Mesodermal cell (in vitro differentiated cells): Measurements from ENCODE around the gene OPCML.

Source experiments
- H3K27ac ChIP-seq: 2 replicates; pipeline ENCODE4 v1.7.0; 2013; ENCODE audit warnings: mild to moderate bottlenecking, low read depth, low read length, moderate library complexity; ENCODE audit not compliant: severe bottlenecking
- H3K36me3 ChIP-seq: 2 replicates; pipeline ENCODE4 v1.7.1; 2013; ENCODE audit warnings: mild to moderate bottlenecking, low read length, moderate library complexity; ENCODE audit not compliant: control insufficient read depth, insufficient read depth
- H3K4me1 ChIP-seq: one replicate; pipeline ENCODE4 v1.7.1; 2013; ENCODE audit warnings: mild to moderate bottlenecking, low read length; ENCODE audit not compliant: insufficient read depth, control insufficient read depth, poor library complexity, severe bottlenecking
- H3K4me3 ChIP-seq: 2 replicates; pipeline ENCODE4 v1.7.0; 2013; ENCODE audit warnings: low read length, control low read depth, mild to moderate bottlenecking; ENCODE audit not compliant: insufficient read depth, poor library complexity, severe bottlenecking; ENCODE audit errors: extremely low read depth
- H3K9me3 ChIP-seq: 2 replicates; pipeline ENCODE4 v1.7.1; 2013; ENCODE audit warnings: mild to moderate bottlenecking, low read length, moderate library complexity; ENCODE audit not compliant: control insufficient read depth
- WGBS, 2 experiments: methylation state at CpG; one replicate each; pipeline ENCODE4 v1.1.5; 2013; ENCODE audit warnings: missing lambda C conversion rate in 2 of 2; ENCODE audit not compliant: insufficient coverage in 2 of 2; 5-methylcytosine and 5-hydroxymethylcytosine counted together

Gene OPCML

GRCh38 chr11:132438418-132438817, 1093.9 kb downstream of the OPCML start:
- H3K4me1 ChIP-seq = no peaks in the 10 kb centered on the region
- no peak overlapping the region for H3K27ac ChIP-seq
- no peaks in the 10 kb centered on the region for H3K9me3 ChIP-seq
- 89% methylated on average over 1 of the region's 1 CpG; no CpG with 5 or more reads in 1 of the 2 experiments for WGBS, 2 experiments
- H3K36me3 ChIP-seq = no peaks in the 10 kb centered on the region
- no peak overlapping the region for H3K4me3 ChIP-seq

- Histone ChIP-seq H3K4me3 (no peak overlapping the region), H3K36me3 (no peaks in the 10 kb centered on the region), H3K9me3 (no peaks in the 10 kb centered on the region), H3K27ac (peak overlapping the region; percentile 33), H3K4me1 (peaks cover 9% of the 10 kb centered on the region)
- WGBS, 2 experiments = 91 to 93% methylated on average over 7 to 10 of the region's 14 CpGs
Observed at GRCh38 chr11:132430429-132431062, 1101.8 kb downstream of the OPCML start.

GRCh38 chr11:132429685-132430084, 1102.6 kb downstream of the OPCML start:
- 85 to 89% methylated on average over 3 to 5 of the region's 8 CpGs for WGBS, 2 experiments
- no peak overlapping the region for H3K27ac ChIP-seq
- peaks cover 9% of the 10 kb centered on the region for H3K4me1 ChIP-seq
- H3K4me3 ChIP-seq = no peak overlapping the region
- no peaks in the 10 kb centered on the region for H3K36me3 ChIP-seq
- no peaks in the 10 kb centered on the region for H3K9me3 ChIP-seq

- no peaks in the 10 kb centered on the region for H3K36me3 ChIP-seq
- no peak overlapping the region for H3K4me3 ChIP-seq
- H3K9me3 ChIP-seq = no peaks in the 10 kb centered on the region
- WGBS, 2 experiments = 100% methylated on average over 5 of the region's 6 CpGs
- H3K4me1 ChIP-seq = peaks cover 9% of the 10 kb centered on the region
- H3K27ac ChIP-seq = no peak overlapping the region
Observed at GRCh38 chr11:132427611-132428010, 1104.7 kb downstream of the OPCML start.

GRCh38 chr11:132424433-132424832, 1107.9 kb downstream of the OPCML start:
- WGBS, 2 experiments = 86 to 98% methylated on average over 8 of the region's 8 CpGs
- H3K27ac ChIP-seq = no peak overlapping the region
- no peaks in the 10 kb centered on the region for H3K9me3 ChIP-seq
- H3K4me1 ChIP-seq = no peaks in the 10 kb centered on the region
- no peak overlapping the region for H3K4me3 ChIP-seq
- H3K36me3 ChIP-seq = no peaks in the 10 kb centered on the region

GRCh38 chr11:132423266-132423665, 1109.0 kb downstream of the OPCML start:
- Histone ChIP-seq H3K4me3 (no peak overlapping the region), H3K36me3 (no peaks in the 10 kb centered on the region), H3K27ac (no peak overlapping the region), H3K4me1 (no peaks in the 10 kb centered on the region), H3K9me3 (no peaks in the 10 kb centered on the region)
- WGBS, 2 experiments = 100% methylated on average over 1 to 4 of the region's 4 CpGs

- Histone ChIP-seq H3K4me3 (no peak overlapping the region), H3K4me1 (no peaks in the 10 kb centered on the region), H3K27ac (no peak overlapping the region), H3K36me3 (no peaks in the 10 kb centered on the region), H3K9me3 (no peaks in the 10 kb centered on the region)
- 78 to 87% methylated on average over 5 of the region's 5 CpGs for WGBS, 2 experiments
Observed at GRCh38 chr11:132422722-132423121, 1109.6 kb downstream of the OPCML start.

- H3K9me3 ChIP-seq = no peaks in the 10 kb centered on the region
- H3K27ac ChIP-seq = no peak overlapping the region
- no peaks in the 10 kb centered on the region for H3K36me3 ChIP-seq
- 100% methylated on average over 1 to 2 of the region's 2 CpGs for WGBS, 2 experiments
- H3K4me1 ChIP-seq = no peaks in the 10 kb centered on the region
- no peak overlapping the region for H3K4me3 ChIP-seq
Observed at GRCh38 chr11:132421555-132421954, 1110.7 kb downstream of the OPCML start.

GRCh38 chr11:132414451-132414850, 1117.8 kb downstream of the OPCML start:
- no peaks in the 10 kb centered on the region for H3K36me3 ChIP-seq
- H3K4me3 ChIP-seq = no peak overlapping the region
- H3K27ac ChIP-seq = no peak overlapping the region
- 87 to 95% methylated on average over 3 to 4 of the region's 6 CpGs for WGBS, 2 experiments
- H3K4me1 ChIP-seq = no peaks in the 10 kb centered on the region
- H3K9me3 ChIP-seq = no peaks in the 10 kb centered on the region

- WGBS, 2 experiments = 93 to 100% methylated on average over 2 of the region's 2 CpGs
- Histone ChIP-seq H3K4me3 (no peak overlapping the region), H3K9me3 (no peaks in the 10 kb centered on the region), H3K27ac (no peak overlapping the region), H3K36me3 (no peaks in the 10 kb centered on the region), H3K4me1 (no peaks in the 10 kb centered on the region)
Observed at GRCh38 chr11:132410383-132410782, 1121.9 kb downstream of the OPCML start.

GRCh38 chr11:132409573-132410355, 1122.5 kb downstream of the OPCML start:
- Histone ChIP-seq H3K36me3 (no peaks in the 10 kb centered on the region), H3K9me3 (no peaks in the 10 kb centered on the region), H3K27ac (no peak overlapping the region), H3K4me3 (no peak overlapping the region), H3K4me1 (no peaks in the 10 kb centered on the region)
- 80 to 100% methylated on average over 2 to 3 of the region's 3 CpGs for WGBS, 2 experiments
